ENCODE measurements around the gene PREPL. TPM values are rescaled to one million over a fixed set of nuclear protein-coding genes. Genes with fewer than 3 reads are reported as not detected.
"Not testable (repeated sequence)": the region's sequence is repeated elsewhere in the genome, so short reads cannot be mapped to it uniquely, and the experiment has no call there.

PREPL gene
- total RNA-seq, 3 donors from 2014 or later, result 31.8 to 35.0 (median 33.5) TPM

DNA sequence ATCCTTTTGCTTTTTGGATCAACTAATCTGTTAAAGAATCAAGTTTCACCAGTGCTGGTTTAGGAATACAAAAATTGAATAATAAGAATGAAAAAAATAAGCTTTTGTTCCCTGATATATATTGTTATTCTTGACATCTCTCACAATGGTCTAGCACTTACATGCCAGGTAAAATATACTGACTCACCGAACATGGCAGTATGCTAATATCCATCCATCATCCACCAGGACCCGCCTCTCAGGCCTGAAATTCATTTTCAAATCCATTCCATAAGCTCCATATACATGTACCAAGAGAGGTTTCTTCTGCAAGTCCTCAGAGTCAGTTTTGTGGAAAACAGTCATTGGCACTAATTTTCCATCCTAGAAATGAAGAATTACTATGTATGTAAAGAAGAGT is 32.5 kb downstream of the PREPL start:
- Mint-ChIP-seq H3K4me3 (no peak overlapping the region), H3K9me3 (no peaks in the 10 kb centered on the region), H3K4me1 (ENCODE audit: low read depth) (no peaks in the 10 kb centered on the region), H3K36me3 (ENCODE audit: insufficient read depth) (peaks cover 49% of the 10 kb centered on the region), H3K27me3 (ENCODE audit: low read depth) (no peaks in the 10 kb centered on the region)
- DNase-seq (no peak), ATAC-seq (no peak)

- ATAC-seq, result no peak
- Mint-ChIP-seq H3K36me3 (ENCODE audit: insufficient read depth) (peaks cover 54% of the 10 kb centered on the region), H3K27me3 (ENCODE audit: low read depth) (no peaks in the 10 kb centered on the region)
Observed at GRCh38 chr2:44326548-44327264, 34.6 kb downstream of the PREPL start.

DNA sequence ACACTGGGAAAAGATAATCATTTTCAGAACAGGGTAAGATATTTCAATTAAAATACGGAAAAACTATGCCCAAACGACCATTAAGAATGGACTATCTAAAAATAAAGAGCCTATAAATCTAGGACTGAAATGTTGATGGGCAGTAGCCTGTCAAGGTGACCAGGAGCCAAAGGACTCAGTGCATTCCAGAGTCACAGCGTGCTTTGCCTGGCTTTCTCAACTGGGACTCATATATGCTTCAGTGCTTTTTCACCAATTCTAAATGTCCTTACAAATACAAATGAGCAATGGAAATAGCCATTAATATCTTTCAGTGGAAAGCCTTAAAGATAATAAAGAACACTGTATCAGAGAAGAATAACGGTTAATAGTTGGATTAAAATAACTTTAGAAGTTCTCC is 35.4 kb downstream of the PREPL start:
- no peaks in the 10 kb centered on the region for H3K9me3 Mint-ChIP-seq
- no peak overlapping the region for H3K4me3 Mint-ChIP-seq
- H3K36me3 Mint-ChIP-seq (ENCODE audit: insufficient read depth), result peaks cover 53% of the 10 kb centered on the region
- H3K4me1 Mint-ChIP-seq (ENCODE audit: low read depth), result no peaks in the 10 kb centered on the region
- DNase-seq (no peak), ATAC-seq (no peak)
- no peaks in the 10 kb centered on the region for H3K27me3 Mint-ChIP-seq (ENCODE audit: low read depth)

More at GRCh38 chr2:44326548-44327264, 34.6 kb downstream of the PREPL start:
- no peaks in the 10 kb centered on the region for H3K4me1 Mint-ChIP-seq (ENCODE audit: low read depth)
- H3K4me3 Mint-ChIP-seq, result no peak overlapping the region
- no peak for DNase-seq
- H3K9me3 Mint-ChIP-seq, result no peaks in the 10 kb centered on the region

- DNase-seq (no peak), ATAC-seq (no peak)
- H3K36me3 Mint-ChIP-seq (ENCODE audit: insufficient read depth), result peaks cover 57% of the 10 kb centered on the region
Observed at GRCh38 chr2:44324971-44325426, 36.3 kb downstream of the PREPL start.

GRCh38 chr2:44321360-44321759 is 39.9 kb downstream of the PREPL start:
- Mint-ChIP-seq H3K27me3 (ENCODE audit: low read depth) (no peaks in the 10 kb centered on the region), H3K4me3 (no peak overlapping the region), H3K4me1 (ENCODE audit: low read depth) (no peaks in the 10 kb centered on the region), H3K9me3 (no peaks in the 10 kb centered on the region), H3K36me3 (ENCODE audit: insufficient read depth) (peaks cover 64% of the 10 kb centered on the region)
- ATAC-seq, result no peak
- no peak for DNase-seq

More at GRCh38 chr2:44324971-44325426, 36.3 kb downstream of the PREPL start:
- Mint-ChIP-seq H3K9me3 (no peaks in the 10 kb centered on the region), H3K4me3 (no peak overlapping the region), H3K27me3 (ENCODE audit: low read depth) (no peaks in the 10 kb centered on the region), H3K4me1 (ENCODE audit: low read depth) (no peaks in the 10 kb centered on the region)

GRCh38 chr2:44320832-44321231 is 40.5 kb downstream of the PREPL start:
- DNase-seq (no peak), ATAC-seq (no peak)
- H3K4me3 Mint-ChIP-seq, result no peak overlapping the region
- no peaks in the 10 kb centered on the region for H3K27me3 Mint-ChIP-seq (ENCODE audit: low read depth)
- peaks cover 68% of the 10 kb centered on the region for H3K36me3 Mint-ChIP-seq (ENCODE audit: insufficient read depth)
- no peaks in the 10 kb centered on the region for H3K9me3 Mint-ChIP-seq
- H3K4me1 Mint-ChIP-seq (ENCODE audit: low read depth), result no peaks in the 10 kb centered on the region

DNA sequence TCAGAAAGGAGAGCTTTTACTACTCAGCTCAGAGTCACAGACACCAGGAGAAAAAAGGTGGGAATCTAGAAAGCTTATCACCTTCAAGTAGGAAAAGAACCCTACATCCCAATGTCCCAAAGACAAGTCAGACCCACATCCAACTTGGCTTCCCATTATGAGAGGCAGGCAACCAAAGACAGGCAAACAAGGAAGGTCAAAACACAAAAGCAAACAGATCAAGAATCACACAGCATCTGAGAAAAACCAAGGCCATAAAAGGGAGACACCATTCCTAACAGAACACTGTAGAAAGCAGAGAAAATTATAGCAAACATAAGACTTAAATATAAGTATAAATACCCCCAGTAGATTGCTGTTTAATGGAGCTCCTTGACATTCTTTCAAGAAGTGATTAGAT is 45.3 kb downstream of the PREPL start:
- ATAC-seq (no peak), DNase-seq (no peak)
- Mint-ChIP-seq H3K36me3 (ENCODE audit: insufficient read depth) (peaks cover 69% of the 10 kb centered on the region), H3K27me3 (ENCODE audit: low read depth) (no peaks in the 10 kb centered on the region), H3K4me1 (ENCODE audit: low read depth) (no peaks in the 10 kb centered on the region), H3K4me3 (no peak overlapping the region), H3K9me3 (peaks cover 15% of the 10 kb centered on the region)

GRCh38 chr2:44314362-44314761 is 46.9 kb downstream of the PREPL start:
- Mint-ChIP-seq H3K36me3 (ENCODE audit: insufficient read depth) (peaks cover 59% of the 10 kb centered on the region), H3K4me1 (ENCODE audit: low read depth) (no peaks in the 10 kb centered on the region), H3K4me3 (no peak overlapping the region), H3K9me3 (peaks cover 26% of the 10 kb centered on the region), H3K27me3 (ENCODE audit: low read depth) (no peaks in the 10 kb centered on the region)
- ATAC-seq (no peak), DNase-seq (no peak)

GRCh38 chr2:44310287-44310686 is 51.0 kb downstream of the PREPL start:
- DNase-seq, result no peak
- no peak overlapping the region for H3K4me3 Mint-ChIP-seq
- peaks cover 31% of the 10 kb centered on the region for H3K9me3 Mint-ChIP-seq
- H3K4me1 Mint-ChIP-seq (ENCODE audit: low read depth), result no peaks in the 10 kb centered on the region
- H3K36me3 Mint-ChIP-seq (ENCODE audit: insufficient read depth), result peaks cover 34% of the 10 kb centered on the region
- H3K27me3 Mint-ChIP-seq (ENCODE audit: low read depth), result no peaks in the 10 kb centered on the region
- no peak for ATAC-seq

- H3K36me3 Mint-ChIP-seq (ENCODE audit: insufficient read depth), result peaks cover 3% of the 10 kb centered on the region
- DNase-seq, result no peak
- ATAC-seq, result no peak
- peaks cover 15% of the 10 kb centered on the region for H3K9me3 Mint-ChIP-seq
- H3K4me1 Mint-ChIP-seq (ENCODE audit: low read depth), result no peaks in the 10 kb centered on the region
- H3K27me3 Mint-ChIP-seq (ENCODE audit: low read depth), result no peaks in the 10 kb centered on the region
- H3K4me3 Mint-ChIP-seq, result no peak overlapping the region
Observed at GRCh38 chr2:44305882-44306281, 55.4 kb downstream of the PREPL start.

GRCh38 chr2:44304258-44304657 is 57.0 kb downstream of the PREPL start:
- Mint-ChIP-seq H3K27me3 (ENCODE audit: low read depth) (no peaks in the 10 kb centered on the region), H3K9me3 (peaks cover 4% of the 10 kb centered on the region), H3K4me3 (no peak overlapping the region), H3K36me3 (ENCODE audit: insufficient read depth) (peaks cover 3% of the 10 kb centered on the region), H3K4me1 (ENCODE audit: low read depth) (no peaks in the 10 kb centered on the region)
- DNase-seq (no peak), ATAC-seq (no peak)

GRCh38 chr2:44303766-44304165 is 57.5 kb downstream of the PREPL start:
- H3K27me3 Mint-ChIP-seq (ENCODE audit: low read depth); ATAC-seq; H3K4me1 Mint-ChIP-seq (ENCODE audit: low read depth); H3K4me3 Mint-ChIP-seq; H3K36me3 Mint-ChIP-seq (ENCODE audit: insufficient read depth); DNase-seq; H3K9me3 Mint-ChIP-seq: not testable (repeated sequence)

GRCh38 chr2:44301111-44301510 is 60.2 kb downstream of the PREPL start:
- Mint-ChIP-seq H3K4me3 (no peak overlapping the region), H3K36me3 (ENCODE audit: insufficient read depth) (no peaks in the 10 kb centered on the region), H3K27me3 (ENCODE audit: low read depth) (no peaks in the 10 kb centered on the region), H3K9me3 (no peaks in the 10 kb centered on the region), H3K4me1 (ENCODE audit: low read depth) (peaks cover 10% of the 10 kb centered on the region)
- DNase-seq (no peak), ATAC-seq (no peak)

DNA sequence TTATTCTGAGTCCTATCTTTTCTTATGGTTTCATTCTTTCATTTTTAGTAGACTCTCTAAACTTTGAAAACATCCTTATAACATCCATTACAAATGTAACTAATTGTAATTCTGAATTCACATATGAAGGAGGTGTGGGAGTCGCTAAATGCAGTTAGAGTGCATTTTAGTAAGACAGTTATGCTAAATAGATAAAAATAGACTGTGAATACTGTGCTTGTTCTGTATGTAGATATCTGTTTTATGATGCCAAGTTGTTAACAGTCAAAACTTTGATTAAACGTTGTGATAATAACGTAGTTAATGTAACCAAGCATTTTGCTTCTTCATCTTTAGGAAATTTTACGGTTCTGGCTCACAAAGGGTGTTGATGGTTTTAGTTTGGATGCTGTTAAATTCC is 61.7 kb downstream of the PREPL start:
- DNase-seq, result no peak
- Mint-ChIP-seq H3K36me3 (ENCODE audit: insufficient read depth) (no peaks in the 10 kb centered on the region), H3K4me3 (no peak overlapping the region), H3K9me3 (no peaks in the 10 kb centered on the region), H3K27me3 (ENCODE audit: low read depth) (no peaks in the 10 kb centered on the region), H3K4me1 (ENCODE audit: low read depth) (peaks cover 13% of the 10 kb centered on the region)
- no peak for ATAC-seq

- no peak overlapping the region for H3K4me3 Mint-ChIP-seq
- no peak for DNase-seq
- no peaks in the 10 kb centered on the region for H3K36me3 Mint-ChIP-seq (ENCODE audit: insufficient read depth)
- no peaks in the 10 kb centered on the region for H3K9me3 Mint-ChIP-seq
- peaks cover 1% of the 10 kb centered on the region for H3K27me3 Mint-ChIP-seq (ENCODE audit: low read depth)
- ATAC-seq, result no peak
- H3K4me1 Mint-ChIP-seq (ENCODE audit: low read depth), result peaks cover 13% of the 10 kb centered on the region
Observed at GRCh38 chr2:44297431-44297830, 63.9 kb downstream of the PREPL start.
